Psoas muscle (tissue), 8 donors: Measurements from ENCODE around the gene AOPEP. TPM values are rescaled to one million over a fixed set of nuclear protein-coding genes. Genes with fewer than 3 reads are reported as not detected.
A peak's percentile ranks its signal among the peaks of the same experiment; 100 is the strongest.

ENCODE experiments used
- ATAC-seq, 4 donors: fragments of 200-7000 bp; cut with Tn5 transposase; one replicate each; pipeline ENCODE4 v1.9.1; 2020; ENCODE audit warnings: moderate library complexity in 3 of 4, mild to moderate bottlenecking in 2 of 4
- DNase-seq, 2 donors: peaks; one replicate each; pipeline ENCODE4 v3.0.0-alpha.2; 2020
- H3K27ac ChIP-seq: fragments of 200-600 bp; one replicate; pipeline ENCODE4 v1.8.0; 2022
- H3K27me3 ChIP-seq, 3 donors: fragments of 200-600 bp in 1 of 3; one replicate each; pipeline versions ENCODE4 v1.6.1 to v1.8.0; 2013 to 2022; ENCODE audit warnings: low read length in 2 of 3, mild to moderate bottlenecking in 2 of 3, moderate library complexity in 1 of 3; ENCODE audit not compliant: insufficient read depth in 3 of 3
- H3K36me3 ChIP-seq, 2 donors: fragments of 200-600 bp in 1 of 2; one replicate each; pipeline versions ENCODE4 v1.6.1 to v1.8.0; 2013 to 2022; ENCODE audit warnings: low read depth in 1 of 2, mild to moderate bottlenecking in 1 of 2, moderate library complexity in 1 of 2; ENCODE audit not compliant: insufficient read depth in 1 of 2
- H3K4me1 ChIP-seq: fragments of 200-600 bp; one replicate; pipeline ENCODE4 v1.8.0; 2022
- H3K4me3 ChIP-seq: fragments of 200-600 bp; one replicate; pipeline ENCODE4 v1.8.0; 2022; ENCODE audit warnings: mild to moderate bottlenecking
- H3K9me3 ChIP-seq: fragments of 200-600 bp; one replicate; pipeline ENCODE4 v1.8.0; 2022
- WGBS, 3 donors: extraction: QIAGEN DNeasy Blood & Tissue Kit; methylation state at CpG; one replicate each; pipeline versions ENCODE4 v1.1.6 to v1.1.7; 2013; 5-methylcytosine and 5-hydroxymethylcytosine counted together
- intact Hi-C, 2 donors: fragments of 100-400 bp; cut with DNase I; formaldehyde crosslinking; loops; one replicate each; pipeline versions ENCODE4 v1.11.0 to v1.14.2; 2022
- polyA plus RNA-seq, 3 donors: library from polyadenylated mRNA; stranded (reverse); fragments of 200-250 nt; gene quantifications; one replicate each; pipeline ENCODE4 v1.2.3, GENCODE V29; 2013
- total RNA-seq, 4 donors: library from RNA; stranded (reverse); fragmentation: NEBNext Ultra II Directional in 2 of 4; extraction: Animal tissue kit (Norgen Biotek cat#: 25700) in 2 of 4; gene quantifications; one replicate each; pipeline versions ENCODE4 v1.2.1 to v1.2.4, GENCODE V29; 2021 to 2023
- TF ChIP-seq, protein P1 (sequence below): fragments of 200-600 bp; IDR thresholded peaks from one replicate; pipeline ENCODE4 v1.8.0; 2022; ENCODE audit warnings: antibody characterized with exemption
- donor health status: healthy with polysubstance abuse.
- donor health status: DM: no; HTN: no; CAD: no; lungs with moderate emphysema.
- donor health status: Bipolar disorder and iron deficiency.
- donor health status: healthy.
- donor health status: DM: yes; HTN: yes; CAD: no.
- donor health status: DM: no; HTN: no; CAD: no.
- donor health status: DM: no; HTN: no; CAD: no.
- donor health status: DM: yes; HTN: yes; CAD: no.

Gene AOPEP
- total and polyA plus RNA-seq, 7 donors, result 46.4 to 96.9 (median 78.6) TPM

DNA sequence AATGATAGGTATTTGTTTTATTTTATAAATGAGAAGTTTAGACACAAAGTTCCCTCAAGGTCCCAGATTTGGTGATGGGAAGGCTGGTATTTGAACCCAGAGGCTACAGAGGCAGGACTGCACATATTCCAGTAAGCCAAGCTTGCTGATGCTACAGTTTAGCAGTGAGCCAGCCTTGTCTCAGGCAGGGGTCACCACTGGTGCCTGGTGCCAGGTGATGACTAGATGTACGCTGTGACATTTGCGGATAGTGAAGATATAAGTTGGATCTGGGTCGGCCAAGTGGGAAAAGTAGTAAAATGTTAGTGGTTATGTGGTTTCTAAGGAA is 143.9 kb downstream of the AOPEP start:
- Histone ChIP-seq H3K4me1 (peaks cover 92% of the 10 kb centered on the region), H3K4me3 (no peak overlapping the region), H3K9me3 (no peaks in the 10 kb centered on the region), H3K27me3 (no peaks in the 10 kb centered on the region), H3K27ac (peak overlapping the region; percentile 93), H3K36me3 (no peaks in the 10 kb centered on the region)
- intact Hi-C loops, result loop anchor here in 1 of 2 donors (5.0 kb wide), 3 partner anchors 42 to 88 kb away; no protein-coding TSS in a partner anchor
- TF ChIP-seq, protein P1, sequence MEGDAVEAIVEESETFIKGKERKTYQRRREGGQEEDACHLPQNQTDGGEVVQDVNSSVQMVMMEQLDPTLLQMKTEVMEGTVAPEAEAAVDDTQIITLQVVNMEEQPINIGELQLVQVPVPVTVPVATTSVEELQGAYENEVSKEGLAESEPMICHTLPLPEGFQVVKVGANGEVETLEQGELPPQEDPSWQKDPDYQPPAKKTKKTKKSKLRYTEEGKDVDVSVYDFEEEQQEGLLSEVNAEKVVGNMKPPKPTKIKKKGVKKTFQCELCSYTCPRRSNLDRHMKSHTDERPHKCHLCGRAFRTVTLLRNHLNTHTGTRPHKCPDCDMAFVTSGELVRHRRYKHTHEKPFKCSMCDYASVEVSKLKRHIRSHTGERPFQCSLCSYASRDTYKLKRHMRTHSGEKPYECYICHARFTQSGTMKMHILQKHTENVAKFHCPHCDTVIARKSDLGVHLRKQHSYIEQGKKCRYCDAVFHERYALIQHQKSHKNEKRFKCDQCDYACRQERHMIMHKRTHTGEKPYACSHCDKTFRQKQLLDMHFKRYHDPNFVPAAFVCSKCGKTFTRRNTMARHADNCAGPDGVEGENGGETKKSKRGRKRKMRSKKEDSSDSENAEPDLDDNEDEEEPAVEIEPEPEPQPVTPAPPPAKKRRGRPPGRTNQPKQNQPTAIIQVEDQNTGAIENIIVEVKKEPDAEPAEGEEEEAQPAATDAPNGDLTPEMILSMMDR, result no peak
- WGBS, 3 donors, result 63 to 87% (median 78%) methylated on average over 3 of the region's 3 CpGs
- no peak for DNase-seq
- ATAC-seq, result peak in 3 of 4 donors; percentile 28 to 56 (median 28)

DNA sequence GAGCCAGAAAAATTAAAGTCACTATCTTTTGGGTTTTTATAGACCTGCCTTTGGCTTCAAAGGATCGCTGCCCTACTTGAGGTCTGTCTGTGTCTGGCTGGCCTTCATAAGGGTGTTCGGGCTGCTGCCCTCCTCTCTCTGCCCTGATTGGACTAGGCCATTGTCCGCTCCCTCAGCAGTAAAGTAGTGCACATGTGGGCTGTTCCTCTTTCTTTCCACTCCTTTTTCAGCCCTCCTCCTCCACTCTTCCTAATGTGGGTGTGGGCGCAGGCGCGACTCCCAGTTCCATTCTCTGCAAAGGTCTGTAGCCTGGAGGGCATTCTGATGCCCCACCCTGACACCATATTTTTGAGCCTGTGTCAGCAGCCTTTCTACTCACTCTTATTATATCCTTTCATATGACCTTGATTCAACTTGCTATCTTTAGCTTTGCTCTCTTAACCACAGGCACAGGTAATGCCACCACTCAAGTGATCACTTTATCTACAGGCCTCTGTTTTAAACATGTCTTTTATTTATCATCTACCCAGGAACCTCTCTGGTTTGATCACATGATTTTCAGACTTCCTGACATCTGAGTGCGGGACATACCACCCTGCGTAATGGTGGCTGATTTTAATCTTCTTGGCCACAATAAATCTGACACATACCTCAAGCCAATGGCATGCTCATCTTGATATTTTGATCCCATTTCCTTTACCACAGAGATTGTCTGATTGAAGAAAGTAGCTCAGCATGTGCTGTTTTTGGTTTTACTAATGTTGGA is 144.5 kb downstream of the AOPEP start:
- intact Hi-C loops, result loop anchor here in 1 of 2 donors (5.0 kb wide), 3 partner anchors 41 to 89 kb away; no protein-coding TSS in a partner anchor
- Histone ChIP-seq H3K4me1 (peaks cover 88% of the 10 kb centered on the region), H3K27me3 (no peaks in the 10 kb centered on the region), H3K36me3 (no peaks in the 10 kb centered on the region), H3K9me3 (no peaks in the 10 kb centered on the region), H3K4me3 (no peak overlapping the region), H3K27ac (peak overlapping the region; percentile 93)
- ATAC-seq (peak; percentile 86 to 90 (median 88)), DNase-seq (peak; percentile 28 to 80)
- 40 to 49% (median 48%) methylated on average over 8 of the region's 8 CpGs for WGBS, 3 donors
- TF ChIP-seq, protein P1, result no peak

DNA sequence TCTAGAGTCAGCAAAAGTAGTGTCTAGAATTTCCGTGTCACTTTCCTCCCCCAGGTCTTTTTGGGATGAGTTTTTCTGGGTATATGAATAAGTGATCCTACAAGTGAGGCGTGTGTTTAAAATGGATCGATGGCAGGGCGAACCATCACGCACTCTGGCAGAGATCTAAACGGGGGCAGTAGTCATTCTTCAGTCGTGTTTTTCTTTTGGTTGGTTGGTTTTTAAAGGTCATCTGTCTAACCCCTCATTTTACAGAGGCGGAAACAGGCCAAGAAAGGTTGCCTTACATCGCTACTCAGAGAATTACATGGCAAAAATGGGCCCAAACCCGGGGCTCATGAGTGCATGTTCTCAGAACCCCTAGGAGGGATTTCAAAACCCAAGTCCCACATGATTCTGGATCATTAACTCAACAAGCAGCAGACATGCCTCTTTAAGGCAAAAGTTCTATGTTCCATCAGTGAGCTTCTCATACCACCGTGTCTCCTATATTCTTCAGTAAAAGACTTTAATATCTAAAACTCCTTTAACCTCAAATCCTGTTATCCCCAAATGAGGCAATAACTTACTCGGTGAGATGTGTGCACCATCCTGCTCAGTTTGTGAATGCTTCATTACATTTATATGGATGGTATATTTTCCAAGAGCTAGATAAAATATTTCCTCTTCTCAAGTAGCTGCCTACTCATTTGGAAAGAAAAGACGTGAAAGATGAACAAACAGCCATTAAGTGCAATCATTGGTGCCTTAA is 145.8 kb downstream of the AOPEP start:
- DNase-seq, result no peak
- Histone ChIP-seq H3K27ac (peak overlapping the region; percentile 93), H3K9me3 (no peaks in the 10 kb centered on the region), H3K4me1 (peaks cover 77% of the 10 kb centered on the region), H3K4me3 (no peak overlapping the region), H3K36me3 (no peaks in the 10 kb centered on the region), H3K27me3 (no peaks in the 10 kb centered on the region)
- ATAC-seq, result no peak
- intact Hi-C loops, result loop anchor here in 1 of 2 donors (5.0 kb wide), 3 partner anchors 40 to 90 kb away; no protein-coding TSS in a partner anchor
- TF ChIP-seq, protein P1, result no peak
- 92 to 94% (median 93%) methylated on average over 13 of the region's 13 CpGs for WGBS, 3 donors

DNA sequence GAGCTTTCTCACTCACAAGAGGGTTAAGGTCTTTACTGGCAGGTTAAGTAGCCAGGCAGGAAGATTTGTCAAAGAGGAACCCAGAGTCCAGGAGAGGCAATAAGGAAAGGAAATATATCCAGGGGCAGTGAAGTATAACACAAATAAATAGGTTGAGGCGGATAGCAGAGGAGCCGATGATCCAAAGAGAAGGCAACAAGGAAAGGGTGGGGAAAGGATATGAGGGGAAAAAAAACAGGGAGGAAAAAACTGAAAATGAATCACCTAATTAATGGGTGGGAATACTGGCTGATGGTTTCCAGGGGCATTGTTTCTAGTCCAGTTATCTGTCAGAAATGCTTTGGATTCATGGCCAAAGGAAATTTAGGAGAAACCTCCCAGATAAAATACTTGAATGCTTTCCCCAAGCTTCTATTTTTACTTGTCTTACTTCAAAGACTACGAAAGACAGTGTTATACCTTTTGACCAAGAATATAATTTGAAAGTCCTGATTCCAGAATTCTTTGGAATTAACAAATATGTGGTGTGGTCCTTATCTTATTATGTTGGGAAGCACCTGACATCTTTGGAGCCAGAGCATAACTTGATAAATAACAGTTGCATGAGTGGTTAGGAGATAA is 146.5 kb downstream of the AOPEP start:
- Histone ChIP-seq H3K36me3 (no peaks in the 10 kb centered on the region), H3K4me1 (peaks cover 74% of the 10 kb centered on the region), H3K9me3 (no peaks in the 10 kb centered on the region), H3K4me3 (no peak overlapping the region), H3K27me3 (no peaks in the 10 kb centered on the region), H3K27ac (peak overlapping the region; percentile 93)
- DNase-seq (no peak), ATAC-seq (no peak)
- intact Hi-C loops, result loop anchor here in 1 of 2 donors (5.0 kb wide), 3 partner anchors 39 to 91 kb away; no protein-coding TSS in a partner anchor
- 44 to 61% (median 52%) methylated on average over 3 of the region's 3 CpGs for WGBS, 3 donors
- TF ChIP-seq, protein P1, result no peak
